MCF 10A (cell line): ENCODE results near the gene ASIC5. TPM values are rescaled to one million over a fixed set of nuclear protein-coding genes. Genes with fewer than 3 reads are reported as not detected.

ENCODE experiments used
- BruUV-seq: library from RNA; stranded (reverse); fragments of 400-500 nt; replicated peaks from 2 replicates; lab custom pipeline; 2021; lab: Mats Ljungman, UMichigan
- CTCF ChIA-PET: fragments of 300-600 bp; sonication (Branson Sonifier 250); formaldehyde crosslinking; extraction: SDS; loops from one replicate; lab custom pipeline; 2021; ENCODE audit warnings: antibody characterized with exemption, inconsistent platforms; lab: Yijun Ruan, JAX
- POLR2A ChIA-PET: fragments of 300-600, 350-650 bp; sonication (Branson Sonifier 250); formaldehyde crosslinking; extraction: SDS; loops from one replicate; lab custom pipeline; 2020; ENCODE audit warnings: antibody characterized with exemption, inconsistent platforms; lab: Yijun Ruan, JAX
- DNase-seq: peaks from one replicate; pipeline ENCODE4 v3.0.0-alpha.2; 2018; ENCODE audit not compliant: unreplicated experiment
- H3K27ac Mint-ChIP-seq: one replicate; pipeline ENCODE4 v1.8.0; 2022; ENCODE audit warnings: mild to moderate bottlenecking, low read depth, mixed read lengths; ENCODE audit not compliant: unreplicated experiment
- H3K27me3 Mint-ChIP-seq: one replicate; pipeline ENCODE4 v1.8.0; 2022; ENCODE audit warnings: mixed read lengths; ENCODE audit not compliant: insufficient read depth, unreplicated experiment
- H3K36me3 Mint-ChIP-seq: one replicate; pipeline ENCODE4 v1.8.0; 2022; ENCODE audit warnings: mild to moderate bottlenecking, moderate library complexity, mixed read lengths; ENCODE audit not compliant: insufficient read depth, unreplicated experiment
- H3K4me1 Mint-ChIP-seq: one replicate; pipeline ENCODE4 v1.8.0; 2022; ENCODE audit warnings: mixed read lengths; ENCODE audit not compliant: insufficient read depth, unreplicated experiment
- H3K4me3 Mint-ChIP-seq: one replicate; pipeline ENCODE4 v1.8.0; 2022; ENCODE audit warnings: mild to moderate bottlenecking, moderate library complexity, mixed read lengths; ENCODE audit not compliant: unreplicated experiment
- H3K9me3 Mint-ChIP-seq: one replicate; pipeline ENCODE4 v1.8.0; 2022; ENCODE audit warnings: mixed read lengths; ENCODE audit not compliant: unreplicated experiment
- intact Hi-C: fragments of 100-400 bp; cut with micrococcal nuclease; formaldehyde crosslinking; loops from 2 replicates; pipeline ENCODE4 v1.14.1; 2022
- total RNA-seq: library from RNA; stranded (reverse); gene quantifications from 2 replicates; pipeline ENCODE4 v1.2.3, GENCODE V29; 2022
- TF ChIP-seq, protein P1 (sequence below): fragments of 200-600 bp; IDR thresholded peaks from one replicate; pipeline ENCODE4 v1.8.0; 2022; ENCODE audit warnings: antibody characterized with exemption, mild to moderate bottlenecking; ENCODE audit not compliant: unreplicated experiment

The ASIC5 gene
- total RNA-seq, 1 experiment from 2014 or later, result not detected

DNA sequence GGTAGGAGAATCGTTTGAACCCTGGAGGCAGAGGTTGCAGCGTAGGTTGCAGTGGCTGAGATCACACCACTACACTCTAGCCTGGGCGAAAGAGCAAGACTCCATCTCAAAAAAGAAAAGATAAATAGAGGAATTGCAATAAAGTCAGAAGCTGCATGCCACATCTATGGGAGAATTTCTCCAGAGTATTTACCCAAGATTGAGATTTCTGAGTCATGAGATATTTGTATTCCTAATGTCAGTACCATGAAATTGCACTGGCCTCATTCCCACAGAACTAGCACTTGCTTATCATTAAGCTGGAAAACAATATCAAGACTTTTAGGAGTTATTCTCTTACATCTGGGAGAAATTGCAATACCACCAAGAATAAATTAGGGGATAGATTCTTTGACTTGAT lies 37.4 kb downstream of the ASIC5 start:
- Mint-ChIP-seq H3K9me3 (no peaks in the 10 kb centered on the region), H3K27ac (no peak overlapping the region), H3K27me3 (no peaks in the 10 kb centered on the region), H3K4me3 (no peak overlapping the region), H3K4me1 (no peaks in the 10 kb centered on the region), H3K36me3 (no peaks in the 10 kb centered on the region)
- DNase-seq, result no peak
- TF ChIP-seq, protein P1, sequence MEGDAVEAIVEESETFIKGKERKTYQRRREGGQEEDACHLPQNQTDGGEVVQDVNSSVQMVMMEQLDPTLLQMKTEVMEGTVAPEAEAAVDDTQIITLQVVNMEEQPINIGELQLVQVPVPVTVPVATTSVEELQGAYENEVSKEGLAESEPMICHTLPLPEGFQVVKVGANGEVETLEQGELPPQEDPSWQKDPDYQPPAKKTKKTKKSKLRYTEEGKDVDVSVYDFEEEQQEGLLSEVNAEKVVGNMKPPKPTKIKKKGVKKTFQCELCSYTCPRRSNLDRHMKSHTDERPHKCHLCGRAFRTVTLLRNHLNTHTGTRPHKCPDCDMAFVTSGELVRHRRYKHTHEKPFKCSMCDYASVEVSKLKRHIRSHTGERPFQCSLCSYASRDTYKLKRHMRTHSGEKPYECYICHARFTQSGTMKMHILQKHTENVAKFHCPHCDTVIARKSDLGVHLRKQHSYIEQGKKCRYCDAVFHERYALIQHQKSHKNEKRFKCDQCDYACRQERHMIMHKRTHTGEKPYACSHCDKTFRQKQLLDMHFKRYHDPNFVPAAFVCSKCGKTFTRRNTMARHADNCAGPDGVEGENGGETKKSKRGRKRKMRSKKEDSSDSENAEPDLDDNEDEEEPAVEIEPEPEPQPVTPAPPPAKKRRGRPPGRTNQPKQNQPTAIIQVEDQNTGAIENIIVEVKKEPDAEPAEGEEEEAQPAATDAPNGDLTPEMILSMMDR, result no peak
- intact Hi-C loops, result no loop called here
- CTCF ChIA-PET, result interaction anchor here (0.5 to 0.7 kb wide), 2 partner anchors 125 to 444 kb away, joined by 3 read pairs; no protein-coding TSS in a partner anchor
- BruUV-seq, result no TSS peak
- POLR2A ChIA-PET, result interaction anchor here (0.7 kb wide), 1 partner anchor 849 kb away, joined by 3 read pairs; no protein-coding TSS in a partner anchor

DNA sequence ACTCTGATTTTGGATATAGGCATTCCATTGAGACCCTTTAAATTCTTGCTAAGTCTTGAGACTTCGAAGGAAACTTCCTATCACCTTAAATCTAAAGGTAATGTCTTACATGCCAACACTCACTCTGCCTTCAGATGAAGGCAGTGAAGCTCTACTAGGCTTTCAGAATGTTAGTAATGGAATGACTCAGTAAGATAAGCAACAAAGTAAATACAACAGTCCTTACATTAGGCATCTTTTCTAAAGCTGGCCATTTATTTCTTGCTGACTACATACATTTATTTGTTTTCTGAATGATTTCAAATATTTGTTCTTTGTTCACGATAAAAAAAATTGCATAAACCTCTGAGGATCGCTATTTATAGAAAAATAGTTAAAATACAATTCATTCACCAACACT lies 43.5 kb downstream of the ASIC5 start:
- H3K9me3 Mint-ChIP-seq, result no peaks in the 10 kb centered on the region
- POLR2A ChIA-PET, result interaction anchor here (0.5 to 1.0 kb wide), 4 partner anchors 107 to 617 kb away, joined by 3 read pairs; partner anchors contain the start of gene CTSO
- peaks cover 8% of the 10 kb centered on the region for H3K4me1 Mint-ChIP-seq
- BruUV-seq, result no TSS peak
- intact Hi-C loops, result no loop called here
- DNase-seq, result no peak
- H3K27ac Mint-ChIP-seq, result no peak overlapping the region
- TF ChIP-seq, protein P1, result no peak
- no peak overlapping the region for H3K4me3 Mint-ChIP-seq
- CTCF ChIA-PET, result no interaction called here
- no peaks in the 10 kb centered on the region for H3K36me3 Mint-ChIP-seq
- H3K27me3 Mint-ChIP-seq, result no peaks in the 10 kb centered on the region

DNA sequence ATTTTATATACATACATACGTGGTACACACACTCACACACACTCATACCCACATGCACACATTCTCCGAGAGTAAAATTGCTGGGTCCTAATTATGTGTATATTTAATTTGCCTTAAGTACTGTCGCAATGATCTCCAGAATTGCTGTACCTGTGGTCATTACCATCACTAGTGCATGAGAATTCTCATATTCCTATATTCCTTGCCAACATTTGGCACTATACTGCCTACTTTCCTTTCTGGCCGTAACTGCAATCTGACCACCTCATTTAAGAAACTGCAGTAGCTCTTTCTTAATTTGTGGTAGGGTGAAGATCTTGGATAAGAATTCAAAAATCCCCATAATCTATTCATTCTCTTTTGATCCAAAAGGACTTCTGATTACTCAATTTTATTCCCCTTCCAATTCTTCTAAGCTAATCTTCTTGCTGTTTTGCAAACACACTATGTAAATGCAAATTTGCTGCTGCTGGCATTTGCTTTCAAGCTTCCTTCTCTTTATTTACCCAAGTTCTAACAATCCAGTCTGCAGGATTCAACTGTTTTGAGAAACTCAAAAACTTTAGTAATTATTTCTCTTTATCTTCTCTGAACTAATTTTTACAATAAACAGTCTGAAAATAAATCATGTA lies 45.1 kb downstream of the ASIC5 start:
- no TSS peak for BruUV-seq
- ChIA-PET CTCF (interaction anchor here (1.3 kb wide), 1 partner anchor 132 kb away, joined by 3 read pairs; the partner anchor contains the start of gene CTSO), POLR2A (no interaction called here)
- Mint-ChIP-seq H3K36me3 (no peaks in the 10 kb centered on the region), H3K27ac (no peak overlapping the region), H3K27me3 (no peaks in the 10 kb centered on the region), H3K4me3 (no peak overlapping the region), H3K9me3 (no peaks in the 10 kb centered on the region), H3K4me1 (peaks cover 8% of the 10 kb centered on the region)
- no peak for DNase-seq
- TF ChIP-seq, protein P1, result no peak
- intact Hi-C loops, result no loop called here

DNA sequence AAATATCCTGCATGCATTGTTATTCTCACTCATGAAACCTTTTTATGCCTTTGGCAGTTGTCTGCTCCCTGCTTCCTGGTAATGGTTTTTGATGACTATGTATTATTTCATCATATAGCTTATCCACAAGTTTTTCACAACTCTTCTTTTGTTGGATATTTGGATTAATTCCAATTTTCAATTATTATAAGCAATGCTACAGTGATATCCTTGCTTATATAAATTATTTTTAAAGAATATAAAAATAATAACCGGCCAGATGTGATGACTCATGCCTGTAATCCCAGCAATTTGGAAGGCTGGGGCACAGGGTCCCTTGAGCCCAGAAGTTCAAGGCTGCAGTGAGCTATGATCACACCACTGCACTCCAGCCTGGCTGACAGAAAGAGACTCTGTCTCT lies 47.0 kb downstream of the ASIC5 start:
- ChIA-PET POLR2A (interaction anchor here (0.5 to 1.9 kb wide), 2 partner anchors 135 to 200 kb away, joined by 3 to 8 read pairs; partner anchors contain the start of gene CTSO), CTCF (interaction anchor here (1.1 to 2.3 kb wide), 4 partner anchors 9 to 134 kb away, joined by 4 to 10 read pairs (median 5); no protein-coding TSS in a partner anchor)
- no TSS peak for BruUV-seq
- peaks cover 8% of the 10 kb centered on the region for H3K4me1 Mint-ChIP-seq
- TF ChIP-seq, protein P1, result no peak
- DNase-seq, result peak; percentile 65
- no peaks in the 10 kb centered on the region for H3K27me3 Mint-ChIP-seq
- no peaks in the 10 kb centered on the region for H3K36me3 Mint-ChIP-seq
- no peak overlapping the region for H3K27ac Mint-ChIP-seq
- H3K9me3 Mint-ChIP-seq, result no peaks in the 10 kb centered on the region
- no peak overlapping the region for H3K4me3 Mint-ChIP-seq
- intact Hi-C loops, result no loop called here
